Measurements from ENCODE around the gene CRIP3. TPM values are rescaled to one million over a fixed set of nuclear protein-coding genes. Genes with fewer than 3 reads are reported as not detected.

Gene CRIP3
- total and polyA plus RNA-seq, 2 donors = 0.61 to 11.0 TPM

DNA sequence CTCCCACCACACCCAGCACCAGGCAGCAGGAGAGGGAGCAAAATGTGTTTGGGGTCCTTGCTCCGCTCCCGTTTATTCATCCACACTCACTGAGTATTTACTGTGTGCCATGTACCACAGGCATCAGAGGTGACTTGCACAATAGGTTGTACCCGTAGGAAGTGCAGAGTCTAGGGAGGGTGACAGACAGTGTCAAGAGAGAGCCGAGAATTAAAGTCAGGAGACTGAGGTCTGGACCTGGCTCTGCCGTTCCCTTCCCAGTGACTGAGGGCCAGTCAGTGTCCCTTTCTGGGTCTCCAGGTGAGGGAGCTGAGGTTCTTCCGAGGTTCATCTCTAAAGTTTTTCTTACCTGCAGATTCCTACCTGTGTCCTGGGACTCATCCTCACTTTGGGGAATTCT, 43.1 kb downstream of the CRIP3 start:
- Histone ChIP-seq H3K27ac (ENCODE audit: low read depth in 1 of 2, low read length in 1 of 2) (no peak overlapping the region), H3K27me3 (ENCODE audit: control insufficient read depth in 2 of 2, insufficient read depth in 1 of 2, low read length in 1 of 2) (peaks cover 2 to 50% of the 10 kb centered on the region in 2 donors), H3K36me3 (ENCODE audit: control insufficient read depth in 2 of 2, insufficient read depth in 2 of 2, low read length in 1 of 2) (no peaks in the 10 kb centered on the region), H3K4me3 (ENCODE audit: low read length in 2 of 2) (no peak overlapping the region), H3K9me3 (ENCODE audit: control insufficient read depth in 2 of 2, insufficient read depth in 1 of 2, low read length in 1 of 2) (peaks cover 0 to 2% of the 10 kb centered on the region in 2 donors), H3K4me1 (ENCODE audit: control insufficient read depth in 2 of 2, insufficient read depth in 2 of 2, low read length in 2 of 2) (peaks cover 9 to 20% of the 10 kb centered on the region in 2 donors)
- 95% methylated on average over 6 of the region's 6 CpGs for WGBS
- DNase-seq (ENCODE audit: low read depth in 6 of 9, low spot score in 9 of 9) = no peak

DNA sequence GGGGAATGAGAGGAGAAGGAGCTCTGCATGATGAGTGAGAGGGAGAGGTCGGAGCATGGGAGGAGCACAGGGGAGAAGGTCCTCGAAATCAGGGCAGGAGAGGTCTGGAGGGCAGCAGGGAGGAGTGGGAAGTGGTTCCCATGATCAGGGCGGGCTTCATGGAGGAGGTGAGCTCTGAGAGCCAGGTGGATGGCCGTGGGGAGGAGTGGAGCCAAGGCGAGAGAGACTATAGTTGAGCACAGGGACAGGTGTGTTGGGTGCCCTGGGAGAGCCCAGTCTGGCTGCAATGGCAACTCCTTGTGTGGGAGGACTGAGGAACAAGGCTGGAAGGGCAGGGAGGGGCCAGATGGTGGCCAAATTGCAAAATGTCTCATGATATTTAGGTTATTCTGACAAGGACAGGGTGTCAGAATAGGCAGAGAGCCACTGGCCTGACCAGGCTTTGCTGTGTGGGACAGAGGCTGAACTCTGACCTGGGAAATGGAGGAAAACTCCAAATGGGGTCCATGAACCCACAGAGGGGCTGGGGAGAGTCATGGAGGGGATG, 44.0 kb downstream of the CRIP3 start:
- Histone ChIP-seq H3K27ac (ENCODE audit: low read depth in 1 of 2, low read length in 1 of 2) (no peak overlapping the region), H3K36me3 (ENCODE audit: control insufficient read depth in 2 of 2, insufficient read depth in 2 of 2, low read length in 1 of 2) (no peaks in the 10 kb centered on the region), H3K4me3 (ENCODE audit: low read length in 2 of 2) (no peak overlapping the region), H3K27me3 (ENCODE audit: control insufficient read depth in 2 of 2, insufficient read depth in 1 of 2, low read length in 1 of 2) (peaks cover 2 to 41% of the 10 kb centered on the region in 2 donors), H3K4me1 (ENCODE audit: control insufficient read depth in 2 of 2, insufficient read depth in 2 of 2, low read length in 2 of 2) (peaks cover 5 to 12% of the 10 kb centered on the region in 2 donors), H3K9me3 (ENCODE audit: control insufficient read depth in 2 of 2, insufficient read depth in 1 of 2, low read length in 1 of 2) (no peaks in the 10 kb centered on the region)
- WGBS = 92% methylated on average over 5 of the region's 5 CpGs
- DNase-seq (ENCODE audit: low read depth in 6 of 9, low spot score in 9 of 9) = no peak

DNA sequence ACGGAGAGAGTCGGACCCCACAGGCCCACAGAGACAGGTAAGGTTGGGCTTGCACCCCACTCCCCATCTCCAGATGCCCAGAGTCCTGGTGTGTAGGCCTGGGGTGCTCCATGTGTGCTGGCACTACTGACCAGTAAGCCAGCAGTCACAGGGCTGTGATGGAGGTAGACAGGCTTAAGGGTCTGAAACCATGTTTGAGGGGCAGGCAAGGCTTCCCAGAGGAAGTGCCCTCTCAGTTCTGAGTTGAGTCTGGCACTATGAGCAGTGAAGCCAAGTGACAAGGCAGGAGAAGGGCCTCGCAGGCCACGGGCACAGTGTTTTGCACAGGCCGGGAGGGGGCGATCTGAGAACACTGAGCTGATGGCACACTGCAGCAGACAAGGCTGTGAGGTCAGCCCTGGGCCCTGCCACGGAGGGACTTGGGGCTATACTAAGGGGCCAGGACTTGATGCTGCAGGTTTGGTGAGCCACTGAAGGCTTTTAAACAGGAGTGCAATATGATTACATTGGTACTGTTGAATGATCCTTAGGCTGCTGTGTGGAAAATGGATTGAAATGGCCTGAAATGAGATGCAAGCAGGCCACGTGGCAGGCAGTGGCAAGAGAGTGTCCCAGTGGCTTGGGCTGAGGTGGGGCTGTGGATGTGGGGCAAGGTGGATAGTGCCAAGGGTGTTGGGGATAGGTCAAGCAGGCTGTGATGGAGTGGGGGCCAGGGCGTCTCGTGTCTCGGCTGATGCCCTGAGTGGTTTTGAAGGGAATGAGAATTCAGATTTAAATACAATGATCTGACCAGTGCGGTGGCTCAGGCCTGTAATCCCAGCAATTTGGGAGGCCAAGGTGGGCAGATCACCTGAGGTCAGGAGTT, 45.1 kb downstream of the CRIP3 start:
- Histone ChIP-seq H3K4me3 (ENCODE audit: low read length in 2 of 2) (no peak overlapping the region), H3K36me3 (ENCODE audit: control insufficient read depth in 2 of 2, insufficient read depth in 2 of 2, low read length in 1 of 2) (no peaks in the 10 kb centered on the region), H3K27me3 (ENCODE audit: control insufficient read depth in 2 of 2, insufficient read depth in 1 of 2, low read length in 1 of 2) (peaks cover 0 to 36% of the 10 kb centered on the region in 2 donors), H3K4me1 (ENCODE audit: control insufficient read depth in 2 of 2, insufficient read depth in 2 of 2, low read length in 2 of 2) (peaks cover 0 to 3% of the 10 kb centered on the region in 2 donors), H3K9me3 (ENCODE audit: control insufficient read depth in 2 of 2, insufficient read depth in 1 of 2, low read length in 1 of 2) (no peaks in the 10 kb centered on the region), H3K27ac (ENCODE audit: low read depth in 1 of 2, low read length in 1 of 2) (no peak overlapping the region)
- WGBS = 56% methylated on average over 12 of the region's 12 CpGs
- peak in 6 of 9 donors; percentile 26 to 70 (median 42) for DNase-seq (ENCODE audit: low read depth in 6 of 9, low spot score in 9 of 9)

DNA sequence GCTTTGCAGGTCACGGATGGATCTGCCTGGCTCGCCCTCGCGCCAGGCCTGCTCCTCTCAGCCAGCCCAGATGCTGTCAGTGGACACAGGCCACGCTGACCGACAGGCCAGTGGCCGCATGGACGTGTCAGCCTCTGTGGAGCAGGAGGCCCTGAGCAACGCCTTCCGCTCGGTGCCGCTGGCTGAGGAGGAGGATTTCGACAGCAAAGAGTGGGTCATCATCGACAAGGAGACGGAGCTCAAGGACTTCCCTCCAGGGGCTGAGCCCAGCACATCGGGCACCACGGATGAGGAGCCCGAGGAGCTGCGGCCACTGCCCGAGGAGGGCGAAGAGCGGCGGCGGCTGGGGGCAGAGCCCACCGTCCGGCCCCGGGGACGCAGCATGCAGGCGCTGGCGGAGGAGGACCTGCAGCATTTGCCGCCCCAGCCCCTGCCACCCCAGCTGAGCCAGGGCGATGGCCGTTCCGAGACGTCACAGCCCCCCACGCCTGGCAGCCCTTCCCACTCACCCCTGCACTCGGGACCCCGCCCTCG, 45.8 kb downstream of the CRIP3 start:
- Histone ChIP-seq H3K9me3 (ENCODE audit: control insufficient read depth in 2 of 2, insufficient read depth in 1 of 2, low read length in 1 of 2) (no peaks in the 10 kb centered on the region), H3K36me3 (ENCODE audit: control insufficient read depth in 2 of 2, insufficient read depth in 2 of 2, low read length in 1 of 2) (no peaks in the 10 kb centered on the region), H3K27me3 (ENCODE audit: control insufficient read depth in 2 of 2, insufficient read depth in 1 of 2, low read length in 1 of 2) (peaks cover 0 to 30% of the 10 kb centered on the region in 2 donors), H3K4me3 (ENCODE audit: low read length in 2 of 2) (no peak overlapping the region), H3K4me1 (ENCODE audit: control insufficient read depth in 2 of 2, insufficient read depth in 2 of 2, low read length in 2 of 2) (peaks cover 0 to 3% of the 10 kb centered on the region in 2 donors), H3K27ac (ENCODE audit: low read depth in 1 of 2, low read length in 1 of 2) (no peak overlapping the region)
- DNase-seq (ENCODE audit: low read depth in 6 of 9, low spot score in 9 of 9) = no peak
- WGBS = 96% methylated on average over 39 of the region's 39 CpGs

DNA sequence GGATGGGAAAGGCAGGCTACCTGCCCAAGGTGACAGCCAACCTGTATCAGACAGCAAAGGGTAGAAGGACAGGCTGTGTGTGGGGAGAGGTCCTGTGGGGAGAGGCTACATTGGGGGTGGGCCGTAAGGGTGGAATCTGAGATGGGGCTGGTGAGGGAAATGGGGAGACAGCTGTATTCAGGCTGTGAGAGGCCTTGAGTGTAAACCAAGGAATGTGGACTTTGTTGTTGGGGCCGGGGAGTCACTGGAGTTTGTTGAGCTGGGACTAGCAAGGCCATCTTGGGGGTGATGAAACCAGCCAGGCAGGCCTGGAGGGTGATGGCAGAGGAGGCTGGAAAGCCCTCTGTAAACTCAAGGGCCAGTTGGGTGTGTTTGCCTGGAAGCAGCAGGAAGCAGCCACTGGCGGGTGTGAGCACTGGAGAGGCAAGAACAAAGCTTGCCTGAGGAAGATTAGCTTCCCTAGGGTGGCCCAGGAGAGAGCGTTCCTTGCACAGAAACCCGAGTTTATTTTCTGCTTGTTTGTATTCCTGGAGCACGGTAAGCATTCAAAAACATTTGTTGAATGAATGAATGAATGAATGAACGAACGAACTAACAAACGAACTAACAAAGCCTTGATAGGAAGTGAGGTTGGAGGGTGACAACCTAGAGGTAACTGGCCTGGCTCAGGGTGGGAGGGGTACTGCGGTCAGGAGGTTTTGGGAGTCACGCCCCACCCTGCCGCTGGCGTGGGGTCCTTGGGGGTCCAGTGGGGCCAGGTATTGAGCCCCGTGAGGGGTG, 46.4 kb downstream of the CRIP3 start:
- DNase-seq (ENCODE audit: low read depth in 6 of 9, low spot score in 9 of 9) = no peak
- 94% methylated on average over 14 of the region's 14 CpGs for WGBS
- H3K36me3 ChIP-seq (ENCODE audit: control insufficient read depth in 2 of 2, insufficient read depth in 2 of 2, low read length in 1 of 2) = no peaks in the 10 kb centered on the region
- H3K4me3 ChIP-seq (ENCODE audit: low read length in 2 of 2) = no peak overlapping the region
- no peaks in the 10 kb centered on the region for H3K9me3 ChIP-seq (ENCODE audit: control insufficient read depth in 2 of 2, insufficient read depth in 1 of 2, low read length in 1 of 2)
- peaks cover 0 to 1% of the 10 kb centered on the region in 2 donors for H3K4me1 ChIP-seq (ENCODE audit: control insufficient read depth in 2 of 2, insufficient read depth in 2 of 2, low read length in 2 of 2)
- H3K27me3 ChIP-seq (ENCODE audit: control insufficient read depth in 2 of 2, insufficient read depth in 1 of 2, low read length in 1 of 2) = peaks cover 0 to 28% of the 10 kb centered on the region in 2 donors
- no peak overlapping the region for H3K27ac ChIP-seq (ENCODE audit: low read depth in 1 of 2, low read length in 1 of 2)

DNA sequence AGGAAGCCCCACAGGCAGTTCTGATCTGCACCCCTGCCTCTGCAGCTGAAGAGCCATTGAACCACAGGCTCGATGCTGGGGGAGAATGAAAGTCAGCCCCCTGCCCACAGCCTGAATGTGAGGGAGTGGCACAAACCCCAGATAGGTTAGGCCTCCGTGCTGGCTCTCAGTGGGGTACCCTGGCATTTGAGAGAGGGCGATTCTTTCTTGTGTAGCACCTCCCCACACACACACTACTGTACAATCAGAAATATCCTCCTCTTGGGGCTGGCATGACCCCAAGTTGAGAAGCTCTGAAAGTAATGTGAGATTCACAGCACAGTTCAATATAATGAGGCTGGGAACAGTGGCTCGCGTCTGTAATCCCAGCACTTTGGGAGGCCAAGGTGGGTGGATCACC, 47.4 kb downstream of the CRIP3 start:
- Histone ChIP-seq H3K36me3 (ENCODE audit: control insufficient read depth in 2 of 2, insufficient read depth in 2 of 2, low read length in 1 of 2) (no peaks in the 10 kb centered on the region), H3K27ac (ENCODE audit: low read depth in 1 of 2, low read length in 1 of 2) (no peak overlapping the region), H3K4me3 (ENCODE audit: low read length in 2 of 2) (no peak overlapping the region), H3K9me3 (ENCODE audit: control insufficient read depth in 2 of 2, insufficient read depth in 1 of 2, low read length in 1 of 2) (no peaks in the 10 kb centered on the region), H3K4me1 (ENCODE audit: control insufficient read depth in 2 of 2, insufficient read depth in 2 of 2, low read length in 2 of 2) (no peaks in the 10 kb centered on the region), H3K27me3 (ENCODE audit: control insufficient read depth in 2 of 2, insufficient read depth in 1 of 2, low read length in 1 of 2) (peaks cover 0 to 27% of the 10 kb centered on the region in 2 donors)
- 92% methylated on average over 5 of the region's 5 CpGs for WGBS
- no peak for DNase-seq (ENCODE audit: low read depth in 6 of 9, low spot score in 9 of 9)

DNA sequence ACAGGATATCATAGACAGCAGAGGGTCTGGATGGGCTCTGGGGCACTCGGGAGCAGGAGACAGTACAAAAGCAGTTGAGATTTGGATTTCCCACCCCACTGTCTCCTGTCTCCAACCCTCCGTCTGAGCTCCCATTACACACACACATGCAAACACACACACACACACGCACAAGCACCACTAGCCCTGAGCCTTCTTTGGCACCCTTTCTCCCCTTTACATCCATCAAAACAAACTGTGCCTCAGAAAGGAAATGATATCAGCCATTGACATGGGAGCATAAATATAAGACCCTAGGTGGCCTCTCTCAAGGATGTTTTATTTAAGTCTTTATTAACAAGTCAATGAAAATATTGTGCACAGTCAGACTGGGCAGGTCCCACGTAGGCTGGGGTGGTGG, 47.8 kb downstream of the CRIP3 start:
- H3K4me3 ChIP-seq (ENCODE audit: low read length in 2 of 2) = no peak overlapping the region
- H3K27ac ChIP-seq (ENCODE audit: low read depth in 1 of 2, low read length in 1 of 2) = no peak overlapping the region
- H3K36me3 ChIP-seq (ENCODE audit: control insufficient read depth in 2 of 2, insufficient read depth in 2 of 2, low read length in 1 of 2) = no peaks in the 10 kb centered on the region
- 95% methylated on average over 4 of the region's 4 CpGs for WGBS
- H3K27me3 ChIP-seq (ENCODE audit: control insufficient read depth in 2 of 2, insufficient read depth in 1 of 2, low read length in 1 of 2) = peaks cover 0 to 27% of the 10 kb centered on the region in 2 donors
- H3K9me3 ChIP-seq (ENCODE audit: control insufficient read depth in 2 of 2, insufficient read depth in 1 of 2, low read length in 1 of 2) = no peaks in the 10 kb centered on the region
- no peaks in the 10 kb centered on the region for H3K4me1 ChIP-seq (ENCODE audit: control insufficient read depth in 2 of 2, insufficient read depth in 2 of 2, low read length in 2 of 2)
- no peak for DNase-seq (ENCODE audit: low read depth in 6 of 9, low spot score in 9 of 9)

DNA sequence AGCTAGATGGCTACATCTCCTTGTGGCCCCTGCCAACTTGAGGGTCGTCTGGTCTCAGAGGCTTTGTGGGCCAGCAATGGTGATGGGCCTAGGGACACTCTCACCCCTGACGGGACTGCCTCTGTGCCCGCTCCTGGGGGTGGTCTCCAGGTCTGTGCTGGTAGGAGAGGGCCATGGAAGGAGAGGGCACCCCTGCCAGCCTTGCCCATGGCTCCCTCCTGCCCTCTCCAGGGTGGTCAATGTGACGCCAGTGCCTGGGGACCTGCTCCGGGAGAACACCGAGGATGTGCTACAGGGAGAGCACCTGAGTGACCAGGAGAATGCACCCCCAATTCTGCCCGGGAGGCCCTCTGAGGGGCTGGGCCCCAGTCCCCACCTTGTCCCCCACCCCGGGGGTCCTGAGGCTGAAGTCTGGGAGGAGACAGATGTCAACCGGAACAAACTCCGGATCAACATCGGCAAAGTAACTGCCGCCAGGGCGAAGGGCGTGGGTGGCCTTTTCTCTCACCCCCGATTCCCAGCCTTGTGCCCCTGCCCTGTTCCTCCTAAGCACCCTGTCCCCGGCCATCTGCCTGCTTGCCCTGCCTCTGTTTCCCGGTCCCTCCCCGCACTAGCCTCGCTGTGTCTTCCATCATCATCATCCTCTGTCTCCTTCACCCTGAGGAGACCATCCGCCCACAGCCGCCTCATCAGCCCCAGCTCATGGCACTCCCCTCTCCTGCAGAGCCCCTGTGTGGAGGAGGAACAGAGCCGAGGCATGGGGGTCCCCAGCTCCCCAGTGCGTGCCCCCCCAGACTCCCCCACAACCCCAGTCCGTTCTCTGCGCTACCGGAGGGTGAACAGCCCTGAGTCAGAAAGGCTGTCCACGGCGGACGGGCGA, 49.6 kb downstream of the CRIP3 start:
- H3K9me3 ChIP-seq (ENCODE audit: control insufficient read depth in 2 of 2, insufficient read depth in 1 of 2, low read length in 1 of 2) = peaks cover 0 to 1% of the 10 kb centered on the region in 2 donors
- no peak overlapping the region for H3K27ac ChIP-seq (ENCODE audit: low read depth in 1 of 2, low read length in 1 of 2)
- WGBS = 95% methylated on average over 30 of the region's 30 CpGs
- H3K36me3 ChIP-seq (ENCODE audit: control insufficient read depth in 2 of 2, insufficient read depth in 2 of 2, low read length in 1 of 2) = no peaks in the 10 kb centered on the region
- no peaks in the 10 kb centered on the region for H3K4me1 ChIP-seq (ENCODE audit: control insufficient read depth in 2 of 2, insufficient read depth in 2 of 2, low read length in 2 of 2)
- DNase-seq (ENCODE audit: low read depth in 6 of 9, low spot score in 9 of 9) = no peak
- peaks cover 2 to 31% of the 10 kb centered on the region in 2 donors for H3K27me3 ChIP-seq (ENCODE audit: control insufficient read depth in 2 of 2, insufficient read depth in 1 of 2, low read length in 1 of 2)
- H3K4me3 ChIP-seq (ENCODE audit: low read length in 2 of 2) = no peak overlapping the region

Measured in thymus (tissue), 11 donors.